ENCODE results near the gene P2RX4. TPM values are rescaled to one million over a fixed set of nuclear protein-coding genes. Genes with fewer than 3 reads are reported as not detected.
A peak's percentile ranks its signal among the peaks of the same experiment; 100 is the strongest.

Gene P2RX4
- total RNA-seq, 6 donors from 2014 or later = 62.7 to 98.5 (median 79.5) TPM

GRCh38 chr12:121166356-121166755, 43.6 kb upstream of the P2RX4 start:
- ATAC-seq (ENCODE audit: low FRiP score in 2 of 2) (no peak), DNase-seq (no peak)
- H3K4me1 ChIP-seq = no peaks in the 10 kb centered on the region
- H3K9me3 ChIP-seq = no peaks in the 10 kb centered on the region
- no peak for TF ChIP-seq EP300 (IDR thresholded peaks at IDR 0.05)
- no peak overlapping the region for H3K27ac ChIP-seq
- WGBS, 2 donors = 75 to 86% methylated on average over 1 of the region's 1 CpG
- H3K27me3 ChIP-seq = no peaks in the 10 kb centered on the region
- H3K4me3 ChIP-seq = no peak overlapping the region
- peaks cover 0 to 38% (median 6%) of the 10 kb centered on the region in 4 donors for H3K36me3 ChIP-seq

GRCh38 chr12:121167232-121167820, 42.6 kb upstream of the P2RX4 start:
- Histone ChIP-seq H3K27ac (no peak overlapping the region), H3K4me3 (no peak overlapping the region), H3K36me3 (peaks cover 0 to 37% (median 6%) of the 10 kb centered on the region in 4 donors), H3K9me3 (no peaks in the 10 kb centered on the region), H3K27me3 (no peaks in the 10 kb centered on the region), H3K4me1 (no peaks in the 10 kb centered on the region)
- 83 to 84% methylated on average over 14 of the region's 14 CpGs for WGBS, 2 donors
- DNase-seq = peak in 1 of 2 donors; percentile 47
- TF ChIP-seq POLR2AphosphoS5 (IDR thresholded peaks at IDR 0.05) (no peak), POLR2A (IDR thresholded peaks at IDR 0.05) (no peak), CTCF (IDR thresholded peaks at IDR 0.05) (no peak), EP300 (IDR thresholded peaks at IDR 0.05) (no peak)
- peak in 1 of 2 donors; percentile 44 for ATAC-seq (ENCODE audit: low FRiP score in 2 of 2)

GRCh38 chr12:121167951-121168350, 42.0 kb upstream of the P2RX4 start:
- WGBS, 2 donors = 85 to 90% methylated on average over 3 of the region's 3 CpGs

GRCh38 chr12:121170151-121170550, 39.8 kb upstream of the P2RX4 start:
- Histone ChIP-seq H3K27ac (no peak overlapping the region), H3K27me3 (no peaks in the 10 kb centered on the region), H3K4me3 (no peak overlapping the region), H3K36me3 (peaks cover 0 to 23% (median 5%) of the 10 kb centered on the region in 4 donors), H3K4me1 (no peaks in the 10 kb centered on the region), H3K9me3 (no peaks in the 10 kb centered on the region)
- no peak for TF ChIP-seq POLR2AphosphoS5 (IDR thresholded peaks at IDR 0.05)
- no peak for TF ChIP-seq POLR2A (IDR thresholded peaks at IDR 0.05)
- no peak for TF ChIP-seq CTCF (IDR thresholded peaks at IDR 0.05)
- TF ChIP-seq EP300 (IDR thresholded peaks at IDR 0.05) = no peak
- ATAC-seq (ENCODE audit: low FRiP score in 2 of 2) (no peak), DNase-seq (no peak)
- WGBS, 2 donors = 94 to 95% methylated on average over 4 to 5 of the region's 5 CpGs

More at GRCh38 chr12:121167951-121168350, 42.0 kb upstream of the P2RX4 start:
- peaks cover 0 to 32% (median 6%) of the 10 kb centered on the region in 4 donors for H3K36me3 ChIP-seq
- TF ChIP-seq POLR2AphosphoS5 (IDR thresholded peaks at IDR 0.05) = no peak
- DNase-seq (no peak), ATAC-seq (ENCODE audit: low FRiP score in 2 of 2) (no peak)
- no peak overlapping the region for H3K4me3 ChIP-seq
- H3K27ac ChIP-seq = no peak overlapping the region
- no peaks in the 10 kb centered on the region for H3K9me3 ChIP-seq
- H3K4me1 ChIP-seq = no peaks in the 10 kb centered on the region
- no peaks in the 10 kb centered on the region for H3K27me3 ChIP-seq

GRCh38 chr12:121170611-121171260, 39.2 kb upstream of the P2RX4 start:
- WGBS, 2 donors = 81 to 88% methylated on average over 14 of the region's 14 CpGs
- no peak for TF ChIP-seq POLR2AphosphoS5 (IDR thresholded peaks at IDR 0.05)
- TF ChIP-seq CTCF (IDR thresholded peaks at IDR 0.05) = no peak
- no peak for TF ChIP-seq EP300 (IDR thresholded peaks at IDR 0.05)
- no peak for TF ChIP-seq POLR2A (IDR thresholded peaks at IDR 0.05)
- Histone ChIP-seq H3K9me3 (no peaks in the 10 kb centered on the region), H3K4me1 (no peaks in the 10 kb centered on the region), H3K27ac (no peak overlapping the region), H3K36me3 (peaks cover 0 to 20% (median 2%) of the 10 kb centered on the region in 4 donors), H3K4me3 (no peak overlapping the region), H3K27me3 (no peaks in the 10 kb centered on the region)
- ATAC-seq (ENCODE audit: low FRiP score in 2 of 2) (no peak), DNase-seq (no peak)

Data from upper lobe of left lung (tissue), 6 donors.